Astrocyte (in vitro differentiated cells and primary cell): ENCODE measurements around the gene LRRFIP1. TPM values are rescaled to one million over a fixed set of nuclear protein-coding genes. Genes with fewer than 3 reads are reported as not detected.

Experiments used
- DNase-seq: peaks from one replicate; pipeline ENCODE4 v3.0.0-alpha.2; 2010; ENCODE audit warnings: low read depth
- FAIRE-seq: peaks from 2 replicates; lab custom pipeline; 2011; peaks lifted over from hg19 to GRCh38; lab: Jason Lieb, UNC
- H2AFZ ChIP-seq: 2 replicates; pipeline ENCODE4 v1.6.0; 2012; ENCODE audit warnings: low read depth, low read length, inconsistent platforms
- H3K27ac ChIP-seq: 2 replicates; pipeline ENCODE4 v1.5.1; 2011; ENCODE audit warnings: low read depth, low read length, inconsistent platforms
- H3K27me3 ChIP-seq: 2 replicates; pipeline ENCODE4 v1.6.0; 2011; ENCODE audit warnings: low read length, inconsistent platforms; ENCODE audit not compliant: insufficient read depth
- H3K36me3 ChIP-seq: 2 replicates; pipeline ENCODE4 v1.5.1; 2011; ENCODE audit warnings: low read length, inconsistent platforms; ENCODE audit not compliant: insufficient read depth
- H3K4me1 ChIP-seq: 2 replicates; pipeline ENCODE4 v1.5.1; 2011; ENCODE audit warnings: low read length, inconsistent platforms; ENCODE audit not compliant: insufficient read depth
- H3K4me2 ChIP-seq: 2 replicates; pipeline ENCODE4 v1.6.0; 2012; ENCODE audit warnings: low read length, inconsistent platforms
- H3K4me3 ChIP-seq: 2 replicates; pipeline ENCODE4 v1.5.1; 2011; ENCODE audit warnings: low read depth, mild to moderate bottlenecking, low read length, inconsistent platforms; ENCODE audit not compliant: insufficient read depth
- H3K79me2 ChIP-seq: 2 replicates; pipeline ENCODE4 v1.6.0; 2012; ENCODE audit warnings: mild to moderate bottlenecking, low read length, inconsistent platforms; ENCODE audit not compliant: insufficient read depth
- H3K9ac ChIP-seq: 2 replicates; pipeline ENCODE4 v1.6.0; 2012; ENCODE audit warnings: mild to moderate bottlenecking, low read length, inconsistent platforms
- H3K9me3 ChIP-seq: 2 replicates; pipeline ENCODE4 v1.5.1; 2012; ENCODE audit warnings: low read depth, mild to moderate bottlenecking, low read length, inconsistent platforms; ENCODE audit not compliant: insufficient read depth
- H4K20me1 ChIP-seq: 2 replicates; pipeline ENCODE4 v1.6.0; 2012; ENCODE audit warnings: low read length, inconsistent platforms; ENCODE audit not compliant: insufficient read depth
- H3K27ac Mint-ChIP-seq: one replicate; pipeline ENCODE4 v1.8.0; 2021; ENCODE audit warnings: mild to moderate bottlenecking, mixed read lengths; ENCODE audit not compliant: unreplicated experiment
- H3K27me3 Mint-ChIP-seq: one replicate; pipeline ENCODE4 v1.8.0; 2021; ENCODE audit warnings: low read depth, mixed read lengths; ENCODE audit not compliant: unreplicated experiment
- H3K36me3 Mint-ChIP-seq: one replicate; pipeline ENCODE4 v1.8.0; 2021; ENCODE audit warnings: low read depth, mixed read lengths; ENCODE audit not compliant: unreplicated experiment
- H3K4me1 Mint-ChIP-seq: one replicate; pipeline ENCODE4 v1.8.0; 2021; ENCODE audit warnings: low read depth, mixed read lengths; ENCODE audit not compliant: unreplicated experiment
- H3K4me3 Mint-ChIP-seq: one replicate; pipeline ENCODE4 v1.8.0; 2021; ENCODE audit warnings: mild to moderate bottlenecking, moderate library complexity, mixed read lengths; ENCODE audit not compliant: unreplicated experiment
- H3K9me3 Mint-ChIP-seq: one replicate; pipeline ENCODE4 v1.8.0; 2021; ENCODE audit warnings: mild to moderate bottlenecking, mixed read lengths; ENCODE audit not compliant: unreplicated experiment
- EZH2 ChIP-seq: IDR thresholded peaks from 2 replicates; pipeline ENCODE4 v1.6.1; 2012; ENCODE audit warnings: mild to moderate bottlenecking, low read length, inconsistent platforms; ENCODE audit not compliant: insufficient read depth
- total RNA-seq: library from RNA; stranded (reverse); gene quantifications from 2 replicates; pipeline ENCODE4 v1.2.1, GENCODE V29; 2021
- TF ChIP-seq, protein P1 (sequence below): IDR thresholded peaks from 2 replicates; pipeline ENCODE4 v1.5.1; 2011; ENCODE audit warnings: low read depth, mild to moderate bottlenecking, inconsistent platforms, low read length, moderate library complexity; ENCODE audit not compliant: insufficient read depth

The LRRFIP1 gene
- total RNA-seq, 1 donor from 2014 or later: 83.3 TPM

DNA sequence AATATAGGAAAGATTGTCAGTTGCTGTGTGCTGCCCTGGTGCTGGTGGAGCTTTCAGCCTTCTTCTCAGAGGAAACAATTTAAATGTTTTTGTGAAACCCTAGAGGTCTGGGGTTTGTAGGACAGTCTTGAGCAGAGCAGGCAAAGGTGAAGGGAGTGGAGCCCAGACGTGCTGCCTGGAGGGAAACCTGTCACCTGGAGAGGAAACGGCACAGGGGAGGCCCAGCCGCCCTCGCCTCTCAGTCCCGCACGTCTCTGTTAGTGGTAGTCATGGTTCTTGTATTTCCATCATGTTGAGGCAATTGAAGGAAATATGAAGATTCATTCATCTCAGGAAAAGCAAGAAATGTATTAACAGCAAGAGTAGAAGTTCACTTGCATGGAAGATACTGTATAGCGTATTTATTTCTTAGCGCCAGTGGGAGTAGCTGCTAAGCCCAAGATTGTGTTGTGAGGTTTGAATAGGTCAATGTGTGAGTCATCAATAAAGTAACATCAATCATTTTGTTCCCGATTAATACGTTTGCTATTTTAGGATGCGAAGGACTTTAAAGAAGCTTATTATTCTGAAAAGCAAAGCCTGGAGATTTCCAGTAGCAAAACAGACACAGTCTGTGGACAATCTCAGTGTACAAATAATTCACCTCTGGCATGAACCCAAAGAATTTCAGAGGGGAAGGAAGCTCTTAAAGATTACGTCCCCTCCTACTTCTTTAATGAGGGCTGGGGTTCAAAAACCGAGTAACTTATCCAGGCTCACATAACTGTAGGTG, 70.4 kb downstream of the LRRFIP1 start:
- Histone ChIP-seq H2AFZ (no peak overlapping the region), H3K36me3 (no peaks in the 10 kb centered on the region), H3K27me3 (no peaks in the 10 kb centered on the region), H3K4me3 (no peak overlapping the region), H3K79me2 (peaks cover 96% of the 10 kb centered on the region), H4K20me1 (peaks cover 83% of the 10 kb centered on the region), H3K27ac (no peak overlapping the region), H3K4me2 (peak overlapping the region; percentile 25), H3K9ac (no peak overlapping the region), H3K4me1 (peaks cover 81% of the 10 kb centered on the region), H3K9me3 (no peaks in the 10 kb centered on the region)
- peak; percentile 64 for DNase-seq
- Mint-ChIP-seq H3K27ac (peak overlapping the region; percentile 83), H3K4me3 (no peak overlapping the region), H3K36me3 (no peaks in the 10 kb centered on the region), H3K27me3 (no peaks in the 10 kb centered on the region), H3K4me1 (peaks cover 86% of the 10 kb centered on the region), H3K9me3 (no peaks in the 10 kb centered on the region)
- no peak for TF ChIP-seq EZH2
- TF ChIP-seq, protein P1, sequence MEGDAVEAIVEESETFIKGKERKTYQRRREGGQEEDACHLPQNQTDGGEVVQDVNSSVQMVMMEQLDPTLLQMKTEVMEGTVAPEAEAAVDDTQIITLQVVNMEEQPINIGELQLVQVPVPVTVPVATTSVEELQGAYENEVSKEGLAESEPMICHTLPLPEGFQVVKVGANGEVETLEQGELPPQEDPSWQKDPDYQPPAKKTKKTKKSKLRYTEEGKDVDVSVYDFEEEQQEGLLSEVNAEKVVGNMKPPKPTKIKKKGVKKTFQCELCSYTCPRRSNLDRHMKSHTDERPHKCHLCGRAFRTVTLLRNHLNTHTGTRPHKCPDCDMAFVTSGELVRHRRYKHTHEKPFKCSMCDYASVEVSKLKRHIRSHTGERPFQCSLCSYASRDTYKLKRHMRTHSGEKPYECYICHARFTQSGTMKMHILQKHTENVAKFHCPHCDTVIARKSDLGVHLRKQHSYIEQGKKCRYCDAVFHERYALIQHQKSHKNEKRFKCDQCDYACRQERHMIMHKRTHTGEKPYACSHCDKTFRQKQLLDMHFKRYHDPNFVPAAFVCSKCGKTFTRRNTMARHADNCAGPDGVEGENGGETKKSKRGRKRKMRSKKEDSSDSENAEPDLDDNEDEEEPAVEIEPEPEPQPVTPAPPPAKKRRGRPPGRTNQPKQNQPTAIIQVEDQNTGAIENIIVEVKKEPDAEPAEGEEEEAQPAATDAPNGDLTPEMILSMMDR: no peak
- no peak for FAIRE-seq

DNA sequence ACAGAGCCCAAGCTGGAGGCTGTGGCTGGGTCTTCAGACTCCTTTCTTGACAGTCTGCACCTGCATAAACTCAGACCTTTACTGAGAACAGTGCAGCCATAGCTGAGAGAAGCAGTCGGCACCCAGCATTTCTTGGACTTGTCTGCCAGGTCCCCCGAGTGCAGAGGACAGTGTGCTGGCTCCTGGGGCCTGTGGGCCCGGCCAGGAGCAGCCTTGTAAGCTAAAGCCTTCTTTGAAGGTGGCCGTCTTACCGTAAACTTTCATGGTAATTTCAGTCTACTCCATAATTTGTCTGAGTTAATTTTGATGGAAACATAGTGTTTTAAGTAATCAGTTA, 70.9 kb downstream of the LRRFIP1 start:
- peaks cover 86% of the 10 kb centered on the region for H3K4me1 ChIP-seq
- Mint-ChIP-seq H3K4me3 (peak overlapping the region; percentile 50), H3K27ac (no peak overlapping the region), H3K27me3 (no peaks in the 10 kb centered on the region), H3K9me3 (no peaks in the 10 kb centered on the region), H3K4me1 (peaks cover 89% of the 10 kb centered on the region), H3K36me3 (no peaks in the 10 kb centered on the region)
- FAIRE-seq: no peak
- H3K4me2 ChIP-seq: peak overlapping the region; percentile 25
- H3K36me3 ChIP-seq: no peaks in the 10 kb centered on the region
- no peak overlapping the region for H2AFZ ChIP-seq
- no peaks in the 10 kb centered on the region for H3K9me3 ChIP-seq
- H3K79me2 ChIP-seq: peaks cover 96% of the 10 kb centered on the region
- H3K27me3 ChIP-seq: no peaks in the 10 kb centered on the region
- TF ChIP-seq EZH2: no peak
- TF ChIP-seq, protein P1: no peak
- no peak overlapping the region for H3K9ac ChIP-seq
- no peak overlapping the region for H3K27ac ChIP-seq
- no peak for DNase-seq
- H4K20me1 ChIP-seq: peaks cover 81% of the 10 kb centered on the region
- H3K4me3 ChIP-seq: no peak overlapping the region

DNA sequence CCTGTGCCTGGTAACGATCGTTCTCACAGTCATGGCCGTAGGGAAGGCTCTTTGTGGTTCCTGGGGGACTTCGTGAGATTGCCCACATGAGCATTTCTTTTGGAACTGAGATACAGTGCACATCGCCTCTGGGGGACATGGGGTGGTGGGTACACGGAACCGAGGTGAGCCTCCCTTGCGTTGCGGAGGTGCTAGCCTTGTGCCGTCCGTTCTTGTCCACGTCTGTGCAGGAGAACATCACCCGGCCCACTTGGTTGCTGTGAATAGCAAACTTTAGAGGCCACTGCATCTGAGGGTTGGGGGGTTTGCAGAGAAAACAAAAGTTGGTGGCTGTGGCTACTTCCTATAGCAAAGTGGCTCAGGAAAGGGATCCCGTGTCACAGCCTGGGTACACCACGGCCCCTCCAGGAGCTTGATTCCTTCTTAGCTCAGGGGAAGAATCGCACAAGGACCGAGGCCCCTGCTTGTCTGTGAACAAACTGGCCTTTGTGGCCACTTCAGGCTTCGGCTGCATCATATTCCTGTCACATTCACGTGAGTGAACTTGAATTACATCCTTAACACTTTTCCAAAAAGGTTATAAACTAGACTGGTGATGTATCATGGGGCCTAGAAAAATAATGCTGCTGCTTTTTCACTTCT, 72.6 kb downstream of the LRRFIP1 start:
- no peaks in the 10 kb centered on the region for H3K27me3 ChIP-seq
- peak overlapping the region; percentile 95 for H3K27ac ChIP-seq
- H2AFZ ChIP-seq: no peak overlapping the region
- H3K36me3 ChIP-seq: no peaks in the 10 kb centered on the region
- no peak overlapping the region for H3K4me3 Mint-ChIP-seq
- H3K9ac ChIP-seq: peak overlapping the region; percentile 84
- DNase-seq (no peak), FAIRE-seq (no peak)
- no peaks in the 10 kb centered on the region for H3K27me3 Mint-ChIP-seq
- no peaks in the 10 kb centered on the region for H3K9me3 ChIP-seq
- H3K27ac Mint-ChIP-seq: no peak overlapping the region
- H3K4me3 ChIP-seq: no peak overlapping the region
- H3K79me2 ChIP-seq: peaks cover 91% of the 10 kb centered on the region
- peaks cover 90% of the 10 kb centered on the region for H3K4me1 Mint-ChIP-seq
- H3K36me3 Mint-ChIP-seq: no peaks in the 10 kb centered on the region
- H3K9me3 Mint-ChIP-seq: no peaks in the 10 kb centered on the region
- TF ChIP-seq, protein P1: no peak
- TF ChIP-seq EZH2: no peak
- peaks cover 84% of the 10 kb centered on the region for H3K4me1 ChIP-seq
- H3K4me2 ChIP-seq: peak overlapping the region; percentile 81
- peaks cover 78% of the 10 kb centered on the region for H4K20me1 ChIP-seq
